A673 (cell line): Measurements from ENCODE around the gene FOXD3.

Source experiments
- CTCF ChIP-seq: fragments of 300-800, 200-600 bp; sonication (generic); conservative IDR thresholded peaks from 2 replicates; pipeline ENCODE4 v1.5.1; 2017; ENCODE audit warnings: low read depth, mild to moderate bottlenecking, antibody characterized with exemption, low read length, moderate library complexity, mixed read lengths
- EZH2 ChIP-seq: fragments of 200-600 bp; sonication (generic); IDR thresholded peaks from 2 replicates; pipeline ENCODE4 v1.6.1; 2017; ENCODE audit warnings: borderline replicate concordance, low read depth, mild to moderate bottlenecking, mixed read lengths, antibody characterized with exemption, low read length; ENCODE audit not compliant: poor library complexity, severe bottlenecking

- TF ChIP-seq CTCF (no peak), EZH2 (no peak)
These were observed 45.8 kb downstream of the FOXD3 start for GRCh38 chr1:63368131-63368530.
